Fibroblast of lung (primary cell): ENCODE data around the gene C20orf202.
"Not testable (repeated sequence)": the region's sequence is repeated elsewhere in the genome, so short reads cannot be mapped to it uniquely, and the experiment has no call there.

Experiments
- EZH2 ChIP-seq: IDR thresholded peaks from 2 replicates; pipeline ENCODE4 v1.5.1; 2012; ENCODE audit warnings: low read length, control low read depth, mild to moderate bottlenecking; ENCODE audit errors: missing control alignments
- TF ChIP-seq, protein P1 (sequence below), 2 donors: IDR thresholded peaks in 1 of 2; conservative IDR thresholded peaks in 1 of 2; 1 replicate in 1 of 2; 2 replicates in 1 of 2; pipeline ENCODE4 v1.5.1; 2011 to 2012; ENCODE audit warnings: low read length in 2 of 2, control low read depth in 1 of 2, inconsistent platforms in 1 of 2, low read depth in 1 of 2, mild to moderate bottlenecking in 1 of 2

DNA sequence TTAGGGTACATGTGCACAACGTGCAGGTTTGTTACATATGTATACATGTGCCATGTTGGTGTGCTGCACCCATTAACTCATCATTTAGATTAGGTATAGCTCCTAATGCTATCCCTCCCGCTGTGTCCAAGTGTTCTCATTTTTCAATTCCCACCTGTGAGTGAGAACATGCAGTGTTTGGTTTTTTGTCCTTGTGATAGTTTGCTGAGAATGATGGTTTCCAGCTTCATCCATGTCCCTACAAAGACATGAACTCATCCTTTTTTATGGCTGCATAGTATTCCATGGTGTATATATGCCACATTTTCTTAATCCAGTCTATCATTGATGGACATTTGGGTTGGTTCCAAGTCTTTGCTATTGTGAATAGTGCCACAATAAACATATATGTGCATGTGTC lies 47.0 kb downstream of the C20orf202 start:
- TF ChIP-seq, protein P1, sequence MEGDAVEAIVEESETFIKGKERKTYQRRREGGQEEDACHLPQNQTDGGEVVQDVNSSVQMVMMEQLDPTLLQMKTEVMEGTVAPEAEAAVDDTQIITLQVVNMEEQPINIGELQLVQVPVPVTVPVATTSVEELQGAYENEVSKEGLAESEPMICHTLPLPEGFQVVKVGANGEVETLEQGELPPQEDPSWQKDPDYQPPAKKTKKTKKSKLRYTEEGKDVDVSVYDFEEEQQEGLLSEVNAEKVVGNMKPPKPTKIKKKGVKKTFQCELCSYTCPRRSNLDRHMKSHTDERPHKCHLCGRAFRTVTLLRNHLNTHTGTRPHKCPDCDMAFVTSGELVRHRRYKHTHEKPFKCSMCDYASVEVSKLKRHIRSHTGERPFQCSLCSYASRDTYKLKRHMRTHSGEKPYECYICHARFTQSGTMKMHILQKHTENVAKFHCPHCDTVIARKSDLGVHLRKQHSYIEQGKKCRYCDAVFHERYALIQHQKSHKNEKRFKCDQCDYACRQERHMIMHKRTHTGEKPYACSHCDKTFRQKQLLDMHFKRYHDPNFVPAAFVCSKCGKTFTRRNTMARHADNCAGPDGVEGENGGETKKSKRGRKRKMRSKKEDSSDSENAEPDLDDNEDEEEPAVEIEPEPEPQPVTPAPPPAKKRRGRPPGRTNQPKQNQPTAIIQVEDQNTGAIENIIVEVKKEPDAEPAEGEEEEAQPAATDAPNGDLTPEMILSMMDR (conservative IDR thresholded peaks at IDR 0.05 in 1 of 2, IDR thresholded peaks at IDR 0.05 in 1 of 2; ENCODE audit: low read depth in 1 of 2, low read length in 2 of 2): not testable (repeated sequence)
- not testable (repeated sequence) for TF ChIP-seq EZH2
